Stimulated activated naive CD8-positive, alpha-beta T cell treated with anti-CD3 and anti-CD28 coated beads, Interleukin-15, Interleukin-2, amounts not matched to agents 100 U/mL and 50 U/mL, for 24 hours (primary cell): ENCODE results near the gene CEP55.
A peak's percentile ranks its signal among the peaks of the same experiment; 100 is the strongest.

Experiments used
- ATAC-seq: fragments of 150-1000 bp; cut with Tn5 transposase; one replicate; pipeline ENCODE4 v1.10.0; 2021
- DNase-seq: peaks from one replicate; pipeline ENCODE4 v3.0.0; 2021

CEP55 gene

DNA sequence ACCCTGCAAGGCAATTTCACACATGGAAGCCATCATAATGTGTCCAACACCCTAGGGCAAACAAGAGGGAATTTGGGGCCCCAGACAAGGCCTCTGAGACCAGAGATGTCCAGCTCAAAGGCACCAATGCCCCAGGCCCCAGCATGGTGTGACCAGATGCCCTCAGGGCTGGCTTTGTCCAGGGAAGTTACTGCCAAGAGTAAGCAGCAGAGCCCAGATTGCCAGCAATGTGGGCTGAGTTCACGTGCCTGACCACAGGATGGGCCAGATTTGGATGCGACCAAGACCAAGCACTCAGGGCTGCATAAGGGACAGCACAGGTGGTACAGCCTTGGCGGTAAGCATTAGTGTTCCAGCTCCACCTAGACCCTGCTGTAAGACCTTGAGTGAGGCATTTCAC lies 27.0 kb upstream of the CEP55 start:
- ATAC-seq (no peak), DNase-seq (no peak)

DNA sequence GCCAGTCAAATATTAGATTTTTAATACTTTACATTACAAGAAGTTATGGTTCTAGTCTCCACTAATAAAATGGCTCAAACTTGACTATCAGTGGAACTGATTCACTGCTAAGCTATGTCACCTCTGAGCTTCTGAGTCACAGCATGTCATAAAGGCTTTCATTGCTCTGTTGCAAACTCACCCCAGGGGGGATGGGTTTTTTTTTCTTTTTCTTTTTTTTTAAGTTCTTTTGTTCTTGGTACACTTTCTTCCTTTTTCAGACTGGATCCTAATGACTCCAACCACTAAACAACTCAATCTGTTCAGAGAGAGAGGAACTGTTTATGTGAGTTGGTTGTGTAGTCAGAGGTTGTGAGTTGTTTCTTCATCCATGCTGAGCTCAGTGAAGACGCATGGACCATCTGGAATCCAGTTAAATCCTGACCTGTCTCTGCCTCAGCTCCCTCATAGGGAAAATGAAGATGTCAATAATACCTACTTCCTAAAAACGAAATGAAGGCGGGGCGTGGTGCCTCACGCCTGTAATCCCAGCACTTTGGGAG lies 25.2 kb upstream of the CEP55 start:
- ATAC-seq (peak; percentile 47), DNase-seq (no peak)

DNA sequence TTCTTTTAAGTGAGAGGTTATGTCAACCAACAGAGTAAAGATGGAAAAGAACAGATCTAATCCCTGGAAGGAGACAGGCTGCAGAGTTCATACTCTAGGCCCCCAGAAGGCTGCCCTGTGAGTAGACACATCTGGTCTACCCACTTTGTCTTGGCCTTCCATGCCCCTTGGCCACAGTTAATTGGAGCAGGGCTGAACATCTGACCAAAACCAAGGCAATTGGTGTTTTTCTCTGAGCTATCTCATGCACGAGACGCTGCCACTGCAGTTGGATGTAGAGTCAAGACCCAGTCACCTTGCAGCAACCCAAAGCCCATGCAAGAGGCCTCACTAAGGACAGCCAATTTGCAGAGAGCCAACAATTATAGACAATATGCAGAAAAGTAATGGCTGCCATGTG lies 23.3 kb upstream of the CEP55 start:
- ATAC-seq (no peak), DNase-seq (no peak)

DNA sequence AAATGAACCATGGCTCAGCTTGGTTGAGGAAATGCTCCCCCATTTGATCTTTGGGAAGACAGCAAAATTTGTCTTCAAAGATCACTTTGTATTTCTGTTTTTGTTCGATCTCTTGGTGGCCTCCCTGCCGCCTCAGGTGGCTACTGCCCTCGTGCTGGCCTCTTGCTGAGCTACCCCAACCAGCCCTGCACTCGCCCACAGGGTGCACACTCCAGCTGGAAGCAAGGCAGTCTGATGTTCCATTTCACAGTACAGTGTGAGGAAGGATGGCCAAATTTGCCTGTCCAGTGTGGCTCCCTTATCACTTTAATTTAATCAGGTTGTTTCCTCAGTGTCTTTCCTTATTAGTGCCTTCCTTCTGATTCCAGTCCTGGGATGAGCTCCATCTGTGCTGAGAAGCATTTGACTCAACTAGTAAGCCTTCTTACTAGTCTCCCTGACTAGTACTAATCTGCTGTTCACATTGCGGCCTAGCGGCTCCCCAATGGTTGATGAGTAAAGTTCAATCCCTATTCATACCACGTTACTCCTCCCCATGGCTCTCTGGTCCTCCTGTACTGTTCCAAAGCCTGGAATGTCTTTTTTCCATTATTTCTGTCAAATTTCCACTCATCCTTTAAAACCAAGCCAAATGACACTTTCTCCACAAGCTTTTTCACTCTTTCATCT lies 22.5 kb upstream of the CEP55 start:
- no peak for ATAC-seq

DNA sequence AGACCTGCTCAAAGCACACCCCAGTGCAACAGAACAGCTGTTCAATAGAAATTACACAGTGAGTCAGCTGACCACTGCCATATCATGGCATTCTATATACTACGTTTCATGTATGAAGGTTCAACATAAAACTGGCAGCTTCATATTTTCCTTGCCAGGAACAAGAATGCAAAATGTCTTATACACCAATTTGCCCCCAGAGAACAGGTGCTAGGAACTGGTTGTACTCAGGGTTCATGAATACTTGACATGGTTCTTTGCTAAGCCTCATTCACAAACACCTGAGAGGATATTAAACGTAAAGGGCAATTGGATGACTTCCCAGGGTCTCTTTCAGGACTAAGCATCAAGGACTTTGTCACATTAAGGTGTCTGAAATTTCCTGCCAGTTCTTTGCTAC lies 21.2 kb upstream of the CEP55 start:
- ATAC-seq (no peak), DNase-seq (no peak)

More for the DNA sequence above, 22.5 kb upstream of the CEP55 start:
- no peak for DNase-seq

DNA sequence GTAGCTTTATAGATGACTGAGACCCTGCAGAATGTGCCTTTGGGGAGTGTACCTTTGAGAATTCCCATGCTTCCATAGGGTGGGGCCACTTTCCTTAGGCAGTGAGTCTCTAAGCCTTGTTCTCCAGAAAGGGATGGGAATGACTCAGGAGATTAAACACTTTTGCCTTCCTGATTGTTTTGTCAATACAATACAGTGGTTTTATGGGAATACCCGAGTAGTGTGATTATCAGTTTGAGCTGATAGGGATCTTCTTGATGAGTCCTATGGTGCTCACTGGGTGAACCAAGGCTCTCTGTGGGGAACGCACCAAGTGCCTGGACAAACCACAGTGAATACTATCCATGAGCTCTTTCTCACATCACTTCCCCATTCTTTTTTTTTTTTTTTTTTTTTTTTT lies 20.5 kb upstream of the CEP55 start:
- DNase-seq (no peak), ATAC-seq (no peak)

DNA sequence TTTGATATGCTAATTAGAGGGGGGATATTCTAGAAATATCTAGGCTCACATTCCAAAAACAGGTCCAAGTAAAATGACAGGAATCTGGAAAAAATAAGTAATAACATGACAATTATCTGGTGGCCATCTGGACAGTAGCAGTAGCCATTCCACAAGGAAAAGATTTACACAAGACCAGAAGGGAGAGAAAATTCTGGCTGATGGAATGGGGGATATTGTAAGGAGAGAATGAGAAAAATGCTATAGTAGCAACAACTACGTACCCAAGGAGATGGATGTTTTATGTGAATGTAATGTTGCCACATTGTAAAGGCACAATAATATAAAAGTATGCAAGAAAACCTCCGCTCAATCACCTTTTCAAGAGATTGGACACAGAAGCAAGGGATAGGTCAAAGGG lies 19.7 kb upstream of the CEP55 start:
- no peak for DNase-seq
- no peak for ATAC-seq

DNA sequence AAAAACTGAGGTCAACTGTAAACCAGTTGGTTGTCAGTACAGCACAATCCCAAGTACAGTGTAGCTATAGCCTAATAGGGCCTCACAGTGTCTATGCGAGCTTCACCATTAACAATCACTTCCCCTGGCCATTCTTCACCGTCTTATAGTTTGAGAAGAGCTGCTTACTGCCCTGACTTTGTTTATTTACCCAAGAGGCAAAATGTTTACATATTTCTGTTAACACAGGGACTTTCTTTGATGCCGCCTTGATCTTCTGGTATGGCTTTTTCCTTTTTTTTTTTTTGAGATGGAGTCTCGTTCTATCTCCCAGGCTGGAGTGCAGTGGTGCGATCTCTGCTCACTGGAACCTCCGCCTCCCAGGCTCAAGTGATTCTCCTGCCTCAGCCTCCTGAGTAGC lies 17.5 kb upstream of the CEP55 start:
- DNase-seq (no peak), ATAC-seq (no peak)

DNA sequence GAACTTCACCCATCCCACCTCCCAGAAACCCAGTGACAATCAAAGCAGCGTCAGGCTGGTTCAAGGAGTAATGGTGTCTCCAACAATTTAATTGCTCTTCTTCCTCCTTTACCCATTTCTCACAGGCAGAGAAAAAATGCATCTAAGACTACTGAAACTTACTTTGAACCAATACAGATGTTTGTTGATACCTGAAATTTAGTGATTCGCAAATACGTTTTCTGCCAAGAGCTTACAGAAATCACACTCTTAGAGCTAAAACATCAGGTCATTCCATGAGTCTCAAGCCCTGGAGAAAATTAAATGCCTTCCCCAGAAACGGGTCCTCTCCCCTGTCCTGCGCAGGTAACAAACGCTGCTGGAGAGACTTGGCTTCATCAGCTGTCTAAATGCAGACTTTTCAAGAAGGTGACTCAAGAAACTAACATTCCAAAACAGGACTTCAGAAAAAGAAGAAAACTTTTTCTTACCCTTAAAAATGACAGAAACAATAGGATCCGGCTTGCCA lies 14.7 kb upstream of the CEP55 start:
- no peak for ATAC-seq
- DNase-seq: no peak

DNA sequence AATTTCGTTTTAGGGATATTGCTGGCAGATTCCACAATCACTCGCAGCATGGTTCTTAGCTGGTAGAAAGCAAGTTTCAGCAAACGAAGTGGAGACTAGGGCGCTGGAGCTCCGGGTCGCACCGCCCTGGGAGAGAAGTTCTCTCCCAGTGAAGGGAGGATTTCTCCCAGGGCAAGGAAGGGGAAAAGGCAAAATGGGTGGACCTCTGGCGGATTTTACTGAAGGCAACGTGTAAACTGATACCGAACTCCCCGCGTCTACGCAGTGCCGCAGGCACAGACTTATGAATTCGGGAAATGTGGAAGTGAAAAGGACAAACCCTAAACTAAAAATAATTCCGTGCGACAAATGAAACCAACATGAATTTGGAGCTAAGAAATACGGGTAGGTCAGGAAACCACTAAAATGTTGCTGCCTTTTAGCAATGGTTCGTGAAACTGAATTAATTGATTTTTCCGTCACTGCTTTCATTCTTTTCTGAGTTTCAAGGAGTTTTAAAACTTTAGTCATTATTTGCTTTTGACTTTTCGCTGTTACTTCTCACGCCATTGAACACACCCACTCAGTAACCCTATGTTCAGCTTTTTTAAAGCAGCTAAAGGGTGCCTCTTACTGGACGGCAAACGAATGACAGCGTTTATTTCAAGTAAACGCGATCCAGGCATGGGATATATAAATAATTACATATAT lies 14.1 kb upstream of the CEP55 start, which contains the start of gene MYOF:
TSS of gene MYOF (minus strand) at position 190 of the 690 bp plus-strand sequence. CDS start at position 50, 140 bp downstream.
- DNase-seq: peak; percentile 51
- peak; percentile 72 for ATAC-seq

DNA sequence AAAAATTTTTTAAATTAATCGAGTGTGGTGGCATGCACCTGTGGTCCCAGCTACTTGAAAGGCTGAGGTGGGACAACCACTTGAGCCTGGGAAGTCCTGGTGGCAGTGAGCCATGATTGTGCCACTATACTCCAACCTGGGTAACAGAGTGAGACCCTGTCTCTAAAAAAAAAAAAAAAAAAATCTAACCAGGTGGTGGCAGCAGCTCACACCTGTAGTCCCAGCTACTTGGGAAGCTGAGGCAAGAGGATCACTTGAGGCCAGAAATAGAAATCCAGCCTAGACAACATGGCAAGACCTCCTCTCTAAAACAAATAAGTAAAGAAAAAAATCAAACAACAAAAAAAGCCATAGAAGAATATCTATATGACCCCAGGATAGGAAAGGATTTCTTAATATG lies 10.7 kb upstream of the CEP55 start:
- no peak for DNase-seq
- ATAC-seq: no peak

DNA sequence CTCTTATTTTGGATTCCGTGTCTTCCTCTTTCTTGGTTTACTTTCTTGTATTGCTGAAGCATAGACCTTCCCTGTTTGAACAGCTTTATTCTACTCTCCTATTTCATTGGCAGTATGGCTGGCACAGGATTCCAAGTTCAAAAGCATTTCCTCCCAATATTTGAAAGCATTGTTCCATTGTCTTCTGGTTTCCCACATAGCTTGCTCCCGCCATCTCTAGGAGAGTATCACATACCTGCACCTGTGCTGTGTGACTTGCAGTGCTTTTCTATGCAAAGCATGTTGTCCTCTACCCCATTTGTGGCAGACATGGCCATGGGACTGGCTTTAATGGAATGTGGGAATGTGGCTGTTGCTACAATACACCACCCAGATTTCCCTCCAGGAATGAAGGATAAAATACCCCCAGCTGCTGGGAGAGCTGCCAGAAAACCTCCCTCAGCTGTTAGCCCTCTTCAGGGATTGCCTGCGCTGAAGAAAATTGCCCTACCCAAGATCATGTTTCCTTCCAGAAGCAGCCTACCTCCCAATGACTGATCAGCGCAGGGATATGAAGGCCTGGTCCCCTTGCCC lies 7.4 kb upstream of the CEP55 start:
- no peak for ATAC-seq
- no peak for DNase-seq

DNA sequence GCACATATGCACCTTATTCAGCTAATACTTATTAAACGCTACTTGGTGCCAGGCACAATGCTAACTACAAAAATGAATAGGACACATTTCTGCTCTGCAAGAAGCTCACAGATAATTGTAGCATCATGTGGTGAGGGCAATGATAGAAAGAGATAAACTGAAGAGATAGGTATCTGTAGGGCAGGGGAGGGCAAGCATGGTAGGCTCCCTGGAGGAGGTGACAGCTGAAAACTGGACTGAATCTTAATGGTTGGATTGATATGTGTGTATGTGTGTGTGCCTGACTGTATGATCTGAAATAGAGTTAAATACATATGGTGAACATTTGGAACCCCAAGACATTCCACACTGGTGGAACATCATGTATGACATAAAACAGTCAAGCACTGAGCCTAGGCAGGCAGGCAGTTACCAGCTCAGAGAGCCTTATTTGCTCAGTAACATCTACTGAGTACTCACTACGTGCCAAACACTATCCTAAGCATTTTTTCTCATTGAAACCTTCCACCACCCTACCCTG lies 4.8 kb upstream of the CEP55 start:
- ATAC-seq (no peak), DNase-seq (no peak)

DNA sequence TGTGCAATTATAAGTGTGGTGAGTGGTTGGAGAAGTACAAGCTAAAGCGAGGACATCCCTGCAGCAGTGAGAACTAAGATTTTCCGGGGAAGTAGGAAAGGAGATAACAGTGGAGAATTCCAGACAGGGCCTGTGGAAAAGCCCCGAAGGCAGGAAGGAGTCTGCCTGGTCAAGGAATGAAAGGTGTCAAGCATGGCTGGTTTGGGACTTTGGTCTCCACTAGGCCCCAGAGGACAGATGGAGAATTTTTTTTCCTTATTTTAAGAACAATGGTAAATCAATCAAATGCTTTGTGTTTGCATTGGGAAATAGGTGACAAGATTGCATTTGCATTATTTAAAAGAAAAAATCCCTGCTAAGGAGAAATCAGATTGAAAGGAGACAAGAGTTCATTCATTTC lies 3.2 kb upstream of the CEP55 start:
- DNase-seq: no peak
- no peak for ATAC-seq

DNA sequence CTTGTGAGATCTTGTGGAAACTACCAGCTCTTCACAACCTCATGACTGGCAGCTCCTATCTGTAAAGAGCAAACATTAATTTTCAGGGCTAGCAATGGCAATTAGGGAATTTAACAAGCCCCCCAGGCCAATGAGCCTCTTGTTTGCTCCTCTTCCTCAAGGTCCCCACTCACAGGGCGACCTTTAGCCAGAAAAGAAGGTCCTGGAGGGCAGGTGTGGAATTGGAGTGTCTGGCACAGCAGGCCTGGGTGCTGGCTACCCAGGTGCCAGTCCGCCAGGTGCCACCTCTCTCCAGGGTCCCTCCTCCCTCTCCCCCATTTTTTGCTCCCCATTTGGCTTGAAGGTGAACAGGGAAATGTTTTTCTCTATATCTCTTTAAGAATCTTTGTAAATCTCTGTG lies 1.9 kb upstream of the CEP55 start:
- ATAC-seq (no peak), DNase-seq (no peak)

DNA sequence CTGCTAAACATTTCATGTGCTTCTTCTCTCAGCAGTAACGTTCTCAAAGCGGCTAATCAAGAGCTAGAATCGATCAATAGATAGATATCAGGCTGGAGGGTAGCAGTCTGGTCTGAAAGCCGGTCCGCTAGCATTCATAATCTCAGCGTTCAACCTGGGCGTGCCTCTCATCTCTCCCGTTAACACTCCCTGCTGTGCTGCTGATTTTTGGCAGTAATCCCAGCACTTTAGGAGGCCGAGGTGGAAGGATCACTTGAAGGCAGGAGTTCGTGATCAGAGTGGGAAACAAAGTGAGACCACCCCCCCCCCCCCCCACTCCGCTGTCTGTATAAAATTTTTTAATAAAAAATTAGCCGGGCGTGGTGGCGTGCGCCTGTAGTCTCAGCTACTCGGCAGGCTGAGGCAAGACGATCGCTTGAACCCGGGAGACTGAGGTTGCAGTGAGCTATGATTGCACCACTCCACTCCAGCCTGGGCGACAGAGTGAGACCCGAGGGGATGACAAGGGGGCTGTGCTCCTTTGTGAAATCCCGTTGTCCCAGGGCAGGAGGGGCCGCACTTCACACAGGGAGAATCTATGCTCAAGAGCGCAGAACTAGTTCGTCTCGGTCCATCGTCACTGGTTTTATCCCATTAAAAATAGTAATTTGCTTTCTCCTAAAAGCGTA lies 624 bp upstream of the CEP55 start:
- DNase-seq (no peak), ATAC-seq (no peak)

DNA sequence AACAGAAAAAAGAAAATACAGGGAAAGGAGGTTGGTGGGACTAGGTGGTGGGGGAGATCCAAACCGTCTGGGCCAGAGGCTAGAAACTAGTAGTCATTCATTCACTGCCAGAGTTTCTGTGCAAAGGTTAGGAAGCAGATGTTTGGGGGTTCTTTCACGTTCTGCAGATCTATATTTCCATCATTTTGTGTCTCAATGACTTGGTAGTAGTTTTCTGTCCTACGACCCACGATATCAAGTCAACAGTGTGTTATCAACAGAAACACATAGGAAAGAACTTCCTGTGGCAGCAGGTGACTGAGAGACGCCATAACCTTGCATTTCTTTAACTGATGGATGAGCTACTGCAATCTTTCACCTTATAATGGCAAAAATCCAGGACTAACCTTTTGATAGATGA lies 1.8 kb downstream of the CEP55 start:
- no peak for DNase-seq
- ATAC-seq: no peak

DNA sequence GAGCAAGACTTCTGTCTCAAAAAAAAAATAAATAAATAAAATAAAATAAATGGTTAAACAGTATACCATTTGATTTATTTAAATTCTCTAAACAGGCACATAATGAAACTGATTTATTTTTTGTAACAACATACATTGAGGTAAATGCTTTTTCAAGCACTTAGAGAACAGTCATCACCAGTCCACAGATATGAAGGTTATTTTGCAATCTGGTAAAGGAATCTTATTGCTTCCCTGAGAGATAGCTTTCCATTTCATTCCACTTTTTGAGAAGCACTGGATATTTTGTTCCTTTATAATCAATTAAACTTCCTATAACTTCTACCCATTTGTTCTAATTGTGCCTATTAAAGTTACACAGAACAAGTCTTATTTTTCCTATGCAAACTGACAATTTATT lies 5.2 kb downstream of the CEP55 start:
- no peak for DNase-seq
- no peak for ATAC-seq

DNA sequence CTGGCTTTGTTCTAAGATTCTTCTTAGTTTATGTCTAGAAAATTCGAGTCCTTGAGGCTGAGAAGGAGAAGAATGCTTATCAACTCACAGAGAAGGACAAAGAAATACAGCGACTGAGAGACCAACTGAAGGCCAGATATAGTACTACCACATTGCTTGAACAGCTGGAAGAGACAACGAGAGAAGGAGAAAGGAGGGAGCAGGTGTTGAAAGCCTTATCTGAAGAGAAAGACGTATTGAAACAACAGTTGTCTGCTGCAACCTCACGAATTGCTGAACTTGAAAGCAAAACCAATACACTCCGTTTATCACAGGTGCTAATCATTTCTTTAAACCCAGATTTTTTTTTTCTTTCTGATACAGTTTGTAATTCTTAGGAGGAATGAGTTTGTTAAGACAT lies 6.7 kb downstream of the CEP55 start:
- no peak for ATAC-seq
- DNase-seq: no peak

DNA sequence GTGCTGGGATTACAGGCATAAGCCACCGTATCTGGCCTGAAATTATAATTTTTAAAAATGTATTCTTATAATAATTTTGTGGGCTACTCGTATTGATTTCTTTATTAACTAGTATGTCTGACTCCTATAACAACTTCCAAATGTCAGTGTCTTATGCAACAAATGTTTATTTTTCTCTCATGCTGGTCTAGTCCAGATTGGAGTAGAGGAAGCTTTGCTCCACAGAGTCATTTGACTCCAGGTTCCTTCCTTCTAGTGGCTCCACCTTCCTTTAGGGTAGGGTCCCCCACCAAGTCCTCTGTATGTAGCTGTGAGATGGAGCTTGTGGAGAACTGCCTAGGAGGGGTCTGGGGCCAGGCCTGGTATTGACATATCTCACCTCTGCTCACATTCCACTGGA lies 8.7 kb downstream of the CEP55 start:
- DNase-seq (no peak), ATAC-seq (no peak)

DNA sequence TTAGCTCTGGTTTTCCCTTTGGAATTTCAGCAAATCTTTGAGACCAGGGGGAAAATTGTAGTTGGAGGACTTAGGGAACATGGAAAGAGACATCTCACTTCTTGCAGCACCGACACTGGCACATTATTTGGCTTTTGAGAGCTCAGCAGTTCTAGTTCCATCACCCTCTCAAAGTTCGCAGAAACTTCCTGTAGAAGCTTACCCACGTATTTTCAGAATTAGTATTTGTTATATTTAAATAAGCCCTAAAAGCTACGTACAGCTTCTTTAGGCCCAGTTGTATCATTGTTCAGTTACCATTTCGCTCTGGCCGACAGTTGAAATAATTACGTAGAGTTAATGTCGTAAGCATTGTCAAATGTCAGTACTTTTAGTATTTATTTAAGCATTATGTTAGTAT lies 13.4 kb downstream of the CEP55 start:
- ATAC-seq (no peak), DNase-seq (no peak)

DNA sequence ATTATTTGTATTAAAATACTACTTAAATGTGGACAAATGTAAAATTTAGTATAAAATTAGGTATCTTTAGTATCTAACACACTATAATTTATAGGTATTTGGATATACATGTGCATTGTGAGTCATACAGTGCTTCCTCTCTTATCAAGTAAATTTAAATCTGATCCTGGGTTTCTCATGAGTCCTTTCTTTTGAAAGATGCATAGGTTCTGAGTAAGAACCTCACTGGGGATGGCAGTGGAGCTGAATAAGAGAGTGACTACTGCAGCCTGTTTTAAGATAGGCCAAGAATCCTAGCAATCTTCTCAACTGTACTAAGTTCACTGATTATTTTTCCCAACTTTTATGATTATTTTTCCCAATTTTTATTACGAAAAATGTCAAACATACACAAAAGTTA lies 16.2 kb downstream of the CEP55 start:
- DNase-seq: no peak
- ATAC-seq: no peak

DNA sequence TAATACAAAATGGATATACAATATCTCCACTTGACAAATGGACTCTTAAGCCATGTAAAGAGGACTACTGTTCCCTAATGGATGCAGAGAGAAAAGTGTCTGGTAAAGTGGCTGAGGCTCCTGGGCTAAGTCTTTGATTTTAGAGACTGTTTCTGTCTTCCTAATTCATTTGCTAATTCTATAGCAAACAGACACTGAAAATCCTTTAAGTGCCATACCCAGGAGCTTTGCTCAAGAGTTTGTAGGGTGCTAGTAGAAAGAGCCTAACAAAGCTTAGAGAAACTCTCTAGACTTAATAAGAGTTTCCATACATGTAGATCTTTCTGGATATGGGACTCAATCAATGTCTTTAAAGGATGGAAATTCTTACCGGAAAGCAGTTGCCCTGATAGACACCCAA lies 16.7 kb downstream of the CEP55 start:
- no peak for DNase-seq

More for the DNA sequence above, 16.7 kb downstream of the CEP55 start:
- ATAC-seq: no peak
